Measurements from ENCODE around the gene ZNF679.
"Not testable (repeated sequence)": the region's sequence is repeated elsewhere in the genome, so short reads cannot be mapped to it uniquely, and the experiment has no call there.

Gene ZNF679

DNA sequence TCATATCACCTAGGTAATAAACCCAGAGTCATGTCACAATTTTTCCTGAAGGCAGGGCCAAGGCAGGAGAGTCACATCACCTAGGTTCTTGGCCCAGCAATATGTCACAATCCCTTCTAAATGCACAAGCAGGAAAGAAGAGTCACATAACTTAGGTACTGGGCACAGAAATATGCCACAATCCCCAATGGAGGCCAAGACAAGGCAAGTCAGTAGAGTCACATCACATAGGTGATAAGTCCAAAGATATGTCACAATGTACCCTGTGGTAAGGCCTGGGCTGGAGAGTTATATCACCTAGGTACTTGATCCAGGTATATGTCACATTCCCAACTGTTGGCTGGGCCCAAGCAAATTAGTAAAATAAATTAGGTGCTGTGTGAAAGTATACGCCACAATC lies at the start of gene ZNF679:
TSS of gene ZNF679 (plus strand) at position 301 of the 400 bp plus-strand sequence. CDS start 20,644 bp downstream, outside the sequence.
- DNase-seq: not testable (repeated sequence)

DNA sequence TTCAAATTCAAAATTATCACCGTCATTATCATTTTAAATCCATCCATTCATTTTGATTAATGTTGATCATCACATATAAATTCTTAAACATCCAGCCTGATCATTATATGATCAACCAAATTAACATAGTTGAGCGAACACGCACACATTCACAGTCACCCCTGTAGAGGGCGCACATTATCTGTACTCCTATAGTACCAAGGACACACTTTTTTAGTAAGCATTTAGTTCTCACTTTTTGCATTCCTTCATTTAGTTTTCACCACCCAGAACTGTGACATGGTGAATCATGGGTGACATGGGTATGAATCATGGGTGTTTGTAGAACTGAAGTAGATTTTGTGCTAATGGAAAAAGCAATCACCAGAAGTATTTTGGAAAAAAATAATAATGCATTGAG lies 47.3 kb upstream of the ZNF679 start:
- DNase-seq: peak; percentile 10

DNA sequence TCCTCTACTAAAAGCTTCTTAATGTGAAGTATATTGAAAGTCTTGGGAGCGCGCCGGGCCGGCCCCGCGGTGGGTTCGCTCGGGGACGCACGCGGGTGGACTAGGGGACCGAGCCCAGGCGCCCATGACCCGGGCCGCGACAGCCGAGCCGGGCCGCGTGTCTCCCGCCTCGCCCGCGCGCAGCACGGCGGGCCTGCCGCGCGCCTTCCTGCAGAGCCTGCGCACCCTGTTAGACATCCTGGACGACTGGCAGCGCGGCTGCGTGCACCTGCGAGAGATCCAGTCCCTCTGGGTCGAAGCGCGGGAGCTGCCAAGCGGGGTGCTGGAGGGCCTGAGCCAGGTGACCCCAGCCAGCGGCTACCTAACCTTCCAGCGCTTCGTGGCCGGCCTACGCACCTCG lies 46.7 kb upstream of the ZNF679 start:
- DNase-seq: no peak

DNA sequence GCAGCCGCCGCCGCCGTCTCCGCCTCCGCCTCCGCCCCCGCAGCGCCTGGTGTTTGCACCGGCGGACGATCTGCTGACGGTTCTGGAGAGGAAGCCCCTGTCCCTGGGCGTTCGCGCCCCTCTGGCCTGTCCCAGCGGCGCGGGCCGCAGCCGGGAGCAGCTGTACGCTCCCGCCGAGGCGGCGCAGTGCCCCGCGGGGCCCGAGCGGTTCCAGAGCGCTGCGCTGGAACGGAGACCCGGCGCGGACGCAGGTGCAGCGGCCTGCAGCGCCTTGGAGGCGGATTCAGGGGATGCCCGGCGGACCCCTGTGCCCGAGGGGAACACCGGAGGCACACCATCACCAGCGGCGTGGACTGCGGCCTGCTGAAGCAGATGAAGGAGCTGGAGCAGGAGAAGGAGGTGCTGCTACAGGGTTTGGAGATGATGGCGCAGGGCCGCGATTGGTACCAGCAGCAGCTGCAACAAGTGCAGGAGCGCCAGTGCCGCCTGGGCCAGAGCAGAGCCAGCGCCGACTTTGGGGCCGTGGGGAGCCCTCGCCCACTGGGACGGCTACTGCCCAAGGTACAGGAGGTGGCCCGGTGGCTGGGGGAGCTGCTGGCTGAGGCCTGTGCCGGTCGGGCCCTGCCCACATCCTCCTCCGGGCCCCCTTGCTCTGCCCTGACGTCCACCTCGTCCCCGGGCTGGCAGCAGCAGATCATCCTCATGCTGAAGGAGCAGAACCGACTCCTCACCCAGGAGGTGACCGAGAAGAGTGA lies 46.1 kb upstream of the ZNF679 start:
- no peak for DNase-seq

DNA sequence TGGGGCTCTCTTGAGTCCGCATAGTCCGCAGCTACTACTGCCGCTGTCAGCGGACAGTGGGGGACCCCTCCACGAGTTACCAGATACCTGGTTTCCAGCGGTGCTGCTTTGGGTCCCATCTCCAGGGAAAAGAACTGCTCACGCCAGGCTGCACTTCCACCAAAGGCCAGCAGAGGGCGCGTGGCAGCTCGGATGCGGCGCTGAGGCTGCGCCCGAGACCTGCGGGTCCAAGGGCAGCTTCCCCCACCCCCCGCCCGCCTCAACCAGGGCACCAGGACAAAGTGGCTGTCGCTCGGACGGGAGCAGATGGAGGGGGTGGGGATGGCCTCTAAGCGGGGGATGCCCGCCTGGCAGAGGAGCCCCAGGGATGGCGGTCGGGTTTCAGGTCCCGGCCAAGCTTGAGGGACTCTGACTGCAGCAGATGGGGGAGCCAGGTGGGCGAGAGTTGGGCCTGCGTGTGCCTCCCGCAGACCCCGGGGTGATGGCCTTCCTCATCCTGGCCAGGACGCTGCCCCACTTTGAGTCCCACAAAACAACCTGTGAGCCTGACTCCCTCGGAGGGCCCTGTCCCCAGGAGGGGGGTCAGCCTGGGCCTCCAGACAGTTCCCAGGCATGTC lies 45.0 kb upstream of the ZNF679 start:
- DNase-seq: no peak

DNA sequence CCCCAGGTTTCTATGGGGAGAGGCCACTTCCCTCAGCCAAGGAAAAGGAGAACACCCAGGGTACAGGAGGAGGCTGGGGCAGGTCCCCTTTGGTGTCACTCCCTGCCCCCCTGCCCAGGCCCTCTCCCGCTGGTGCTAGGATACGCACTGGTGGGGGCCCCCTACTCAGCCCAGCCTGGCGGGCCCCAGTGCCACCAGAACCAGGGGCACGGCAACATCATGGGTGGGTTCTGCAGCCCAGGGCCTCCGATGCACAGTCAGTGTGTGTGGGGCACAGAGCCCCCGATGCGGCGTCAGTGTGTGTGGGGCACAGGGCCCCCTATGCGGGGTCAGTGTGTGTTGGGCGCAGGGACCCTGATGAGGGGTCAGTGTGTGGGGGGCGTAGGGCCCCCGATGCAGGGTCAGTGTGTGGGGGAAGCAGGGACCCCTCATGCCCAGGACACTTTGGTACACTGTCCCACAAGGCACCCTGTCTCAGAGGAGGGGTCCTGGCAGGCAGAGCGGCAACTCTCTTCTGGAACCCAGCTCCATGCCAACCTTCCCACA lies 44.4 kb upstream of the ZNF679 start:
- no peak for DNase-seq

DNA sequence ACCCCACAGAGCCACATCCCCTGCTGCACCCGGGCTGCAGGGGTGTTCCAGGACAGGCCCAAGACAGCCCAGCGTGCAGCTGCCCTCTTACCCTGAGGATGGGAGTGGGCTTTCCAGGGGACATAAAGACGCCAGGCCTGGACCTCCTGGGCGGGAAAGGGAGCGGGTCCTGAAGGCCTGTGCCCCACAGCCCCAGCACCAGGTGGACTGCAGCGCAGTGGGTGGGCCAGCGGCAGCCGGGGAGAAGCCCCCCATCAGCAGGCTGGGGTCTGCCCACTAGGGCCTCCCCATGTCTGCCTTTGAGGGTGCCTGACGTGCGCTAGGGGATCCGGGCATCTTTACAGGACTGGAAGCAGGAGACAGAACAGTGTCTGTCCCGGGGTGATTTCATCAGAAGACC lies 43.9 kb upstream of the ZNF679 start:
- DNase-seq: no peak

DNA sequence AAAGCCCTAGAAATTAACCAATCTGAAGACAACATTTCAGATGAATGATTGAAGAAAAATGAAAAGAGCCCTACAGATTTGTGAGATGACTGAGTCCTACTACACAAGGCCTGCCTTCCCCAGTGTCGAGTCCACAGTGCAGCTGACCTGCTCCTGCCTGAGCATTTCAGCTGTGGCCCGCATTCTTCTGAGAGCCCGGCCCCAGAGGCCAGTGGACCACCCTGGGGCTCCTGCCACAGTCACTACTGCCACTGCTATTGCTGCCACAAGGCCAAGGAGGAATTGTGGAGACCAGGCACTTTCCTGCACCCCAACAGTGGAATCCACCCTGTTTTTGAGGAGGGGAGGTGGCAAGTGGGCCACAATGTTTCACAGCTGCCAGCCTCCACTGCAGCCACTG lies 40.9 kb upstream of the ZNF679 start:
- no peak for DNase-seq

DNA sequence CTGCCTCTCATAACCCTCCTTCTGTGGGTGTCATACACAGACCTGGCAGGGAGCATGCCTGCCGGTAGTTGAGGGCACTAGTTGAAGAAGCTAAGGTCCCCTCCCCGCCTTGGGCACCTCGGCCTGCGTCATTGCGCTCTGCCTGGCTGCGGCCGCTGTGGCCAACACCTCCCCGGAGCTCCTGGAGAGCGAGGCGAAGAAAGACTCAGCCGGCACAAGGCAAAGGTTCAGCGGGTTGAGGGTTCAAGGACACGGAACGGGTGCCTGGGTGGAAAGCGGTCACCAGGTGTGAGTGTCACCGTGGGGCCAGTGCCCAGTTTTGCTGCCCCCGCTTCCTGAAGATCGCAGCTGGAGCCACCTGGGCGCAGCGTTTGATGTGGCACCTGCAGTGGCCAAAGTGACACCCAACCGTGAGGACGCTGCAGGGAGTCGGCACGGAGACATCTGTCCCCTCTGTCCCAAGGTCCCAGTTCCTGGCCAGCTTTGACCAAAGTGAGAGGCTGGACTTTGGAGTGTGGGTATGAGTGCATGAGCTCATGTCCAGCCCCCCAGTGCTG lies 36.0 kb upstream of the ZNF679 start:
- DNase-seq: no peak

DNA sequence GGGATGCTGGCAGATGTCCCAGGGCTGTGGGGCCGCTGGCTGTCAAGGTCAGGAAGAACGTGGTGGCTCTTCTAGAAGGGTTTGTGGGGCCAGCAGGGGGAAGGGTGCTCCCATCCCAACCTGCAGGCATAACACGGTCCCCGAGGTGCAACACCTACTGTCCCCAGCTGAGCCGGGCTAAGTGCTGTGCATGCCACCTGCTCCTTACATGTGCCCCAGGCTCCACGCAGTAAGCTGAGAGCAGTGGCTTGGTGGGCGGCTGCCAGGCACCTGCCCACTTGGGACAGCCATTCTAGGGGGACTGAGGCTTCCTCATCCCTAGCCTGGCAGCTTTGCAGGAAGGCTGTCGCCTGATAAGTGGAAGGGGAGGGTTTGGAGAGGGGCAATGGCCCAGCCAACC lies 35.5 kb upstream of the ZNF679 start:
- DNase-seq: no peak

DNA sequence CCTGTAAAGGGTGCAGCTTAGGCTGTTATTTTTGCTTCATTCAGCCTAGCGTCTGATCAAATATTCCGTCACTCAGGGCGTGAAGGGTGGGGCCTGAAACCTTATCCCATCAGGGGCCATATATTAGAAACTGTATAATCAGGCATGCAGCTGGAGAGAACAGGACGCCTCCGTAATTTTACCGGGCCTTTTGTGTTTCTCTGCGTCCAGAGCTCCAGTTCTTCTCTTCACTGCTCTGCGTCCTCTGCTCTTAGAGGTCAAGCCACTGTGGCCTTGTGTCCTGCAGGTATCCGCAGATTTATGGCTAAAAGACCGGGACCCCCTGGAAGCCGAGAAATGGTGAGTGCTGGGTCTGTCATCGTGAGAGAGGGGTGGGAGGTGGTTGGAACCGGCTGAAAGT lies 21.4 kb upstream of the ZNF679 start, which contains the start of gene ZNF735:
TSS of gene ZNF735 (plus strand) at position 301 of the 400 bp plus-strand sequence. CDS start at position 301, 0 bp downstream.
- no peak for DNase-seq

DNA sequence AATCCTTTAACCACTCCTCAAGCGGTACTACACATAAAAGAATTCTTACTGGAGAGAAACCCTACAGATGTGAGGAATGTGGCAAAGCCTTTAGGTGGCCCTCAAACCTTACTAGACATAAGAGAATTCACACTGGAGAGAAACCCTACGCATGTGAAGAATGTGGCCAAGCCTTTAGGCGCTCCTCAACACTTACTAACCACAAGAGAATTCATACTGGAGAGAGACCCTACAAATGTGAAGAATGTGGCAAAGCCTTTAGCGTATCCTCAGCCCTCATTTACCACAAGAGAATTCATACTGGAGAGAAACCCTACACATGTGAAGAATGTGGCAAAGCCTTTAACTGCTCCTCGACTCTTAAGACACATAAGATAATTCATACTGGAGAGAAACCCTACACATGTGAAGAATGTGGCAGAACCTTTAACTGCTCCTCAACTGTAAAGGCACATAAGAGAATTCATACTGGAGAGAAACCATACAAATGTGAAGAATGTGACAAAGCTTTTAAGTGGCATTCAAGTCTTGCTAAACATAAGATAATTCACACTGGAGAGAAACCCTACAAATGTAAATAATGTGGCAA lies 8.5 kb upstream of the ZNF679 start:
- DNase-seq: not testable (repeated sequence)

DNA sequence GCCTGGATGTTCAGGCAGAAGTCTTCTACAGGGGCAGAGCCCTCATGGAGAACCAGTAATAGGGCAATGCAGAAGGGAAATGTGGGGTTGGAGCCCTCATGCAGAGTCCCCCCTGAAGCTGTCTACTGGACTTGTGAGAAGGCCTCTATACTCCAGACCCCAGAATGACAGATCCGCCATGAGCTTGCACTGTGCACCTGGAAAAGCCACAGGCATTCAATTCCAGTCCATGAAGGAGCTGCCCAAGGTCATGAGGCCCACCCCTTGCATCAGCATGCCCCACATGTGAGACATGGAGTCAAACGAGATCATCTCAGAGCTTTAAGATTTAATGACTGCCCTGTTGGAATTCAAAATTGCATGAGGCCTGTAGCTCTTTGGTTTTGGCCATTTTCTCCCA lies 4.9 kb upstream of the ZNF679 start:
- DNase-seq: no peak

DNA sequence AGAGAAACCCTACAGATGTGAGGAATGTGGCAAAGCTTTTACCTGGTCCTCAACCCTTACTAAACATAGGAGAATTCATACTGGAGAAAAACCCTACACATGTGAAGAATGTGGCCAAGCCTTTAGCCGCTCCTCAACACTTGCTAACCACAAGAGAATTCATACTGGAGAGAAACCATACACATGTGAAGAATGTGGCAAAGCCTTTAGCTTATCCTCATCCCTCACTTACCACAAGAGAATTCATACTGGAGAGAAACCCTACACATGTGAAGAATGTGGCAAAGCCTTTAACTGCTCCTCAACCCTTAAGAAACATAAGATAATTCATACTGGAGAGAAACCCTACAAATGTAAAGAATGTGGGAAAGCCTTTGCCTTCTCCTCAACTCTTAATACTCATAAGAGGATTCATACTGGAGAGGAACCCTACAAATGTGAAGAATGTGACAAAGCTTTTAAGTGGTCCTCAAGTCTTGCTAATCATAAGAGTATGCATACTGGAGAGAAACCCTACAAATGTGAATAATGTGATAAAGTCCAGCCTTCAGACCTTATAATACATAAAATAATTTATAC lies 38.2 kb downstream of the ZNF679 start:
- DNase-seq: no peak

DNA sequence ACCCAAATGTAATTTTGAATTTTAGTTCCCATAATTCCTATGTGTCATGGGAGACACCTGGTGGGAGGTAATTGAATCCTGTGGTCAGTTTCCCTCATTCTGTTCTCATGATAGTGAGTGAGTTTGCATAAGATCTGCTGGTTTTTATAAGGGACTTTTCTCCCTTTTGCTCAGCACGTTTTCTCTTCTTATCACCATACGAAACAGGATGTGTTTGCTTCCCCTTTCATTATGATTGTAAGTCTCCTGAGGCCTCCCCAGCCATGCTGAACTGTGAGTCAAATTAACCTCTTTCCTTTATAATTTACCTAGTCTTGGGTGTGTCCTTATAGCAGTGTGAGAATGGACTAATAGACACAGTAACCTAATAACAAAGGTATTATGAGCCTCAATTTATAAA lies 49.4 kb downstream of the ZNF679 start:
- no peak for DNase-seq

DNA sequence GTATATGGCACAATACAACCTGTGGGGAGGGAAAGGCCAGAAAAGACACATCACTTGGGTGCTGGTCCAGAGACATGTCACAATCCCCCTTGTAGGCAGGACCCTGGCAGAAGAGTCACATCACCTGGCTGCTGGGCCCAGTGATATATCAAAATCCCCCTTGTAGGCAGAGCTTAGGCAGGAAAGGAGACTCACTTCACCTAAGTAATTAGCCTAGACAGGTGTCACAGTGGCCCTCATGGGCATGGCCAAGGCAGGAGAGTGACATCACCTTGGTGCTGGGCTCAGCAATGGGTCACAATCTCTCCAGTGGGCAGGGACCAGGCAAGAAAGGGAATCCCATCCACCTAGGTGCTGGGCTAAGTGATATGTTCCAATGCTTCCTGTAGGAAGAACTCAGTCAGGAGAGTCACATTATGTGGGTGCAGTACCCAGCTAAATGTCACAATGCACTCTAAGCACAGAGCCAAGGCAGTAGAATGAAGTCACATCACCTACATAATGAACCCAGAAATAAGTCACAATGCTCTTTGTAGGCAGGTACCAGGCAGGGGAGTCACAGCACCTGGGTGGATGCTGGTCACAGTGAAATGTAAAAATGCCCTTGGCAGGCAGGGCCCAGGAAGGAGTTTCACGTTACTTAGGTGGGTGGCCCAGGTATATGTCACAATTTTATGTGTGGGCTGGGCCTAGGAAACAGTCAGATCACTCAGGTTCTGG lies 66.6 kb downstream of the ZNF679 start:
- no peak for DNase-seq

DNA sequence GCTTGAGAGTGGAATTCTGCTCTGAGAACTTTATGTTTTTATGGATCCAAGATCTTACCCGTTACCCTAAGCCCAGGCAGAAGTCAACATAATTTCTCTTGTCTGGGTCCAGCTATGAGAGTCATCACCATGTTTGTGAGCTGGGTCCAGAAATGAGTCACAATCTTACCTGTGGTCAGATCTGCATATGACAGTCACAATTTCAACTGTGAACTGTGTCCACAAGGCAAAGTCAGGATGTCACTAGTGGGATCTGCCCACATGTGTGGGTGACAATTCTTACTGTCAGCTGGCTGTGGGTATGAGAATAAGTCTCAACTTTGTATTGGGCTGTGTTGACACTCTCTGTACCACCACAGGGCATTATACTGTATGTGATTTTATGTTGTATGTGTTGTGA lies 69.1 kb downstream of the ZNF679 start:
- not testable (repeated sequence) for DNase-seq

DNA sequence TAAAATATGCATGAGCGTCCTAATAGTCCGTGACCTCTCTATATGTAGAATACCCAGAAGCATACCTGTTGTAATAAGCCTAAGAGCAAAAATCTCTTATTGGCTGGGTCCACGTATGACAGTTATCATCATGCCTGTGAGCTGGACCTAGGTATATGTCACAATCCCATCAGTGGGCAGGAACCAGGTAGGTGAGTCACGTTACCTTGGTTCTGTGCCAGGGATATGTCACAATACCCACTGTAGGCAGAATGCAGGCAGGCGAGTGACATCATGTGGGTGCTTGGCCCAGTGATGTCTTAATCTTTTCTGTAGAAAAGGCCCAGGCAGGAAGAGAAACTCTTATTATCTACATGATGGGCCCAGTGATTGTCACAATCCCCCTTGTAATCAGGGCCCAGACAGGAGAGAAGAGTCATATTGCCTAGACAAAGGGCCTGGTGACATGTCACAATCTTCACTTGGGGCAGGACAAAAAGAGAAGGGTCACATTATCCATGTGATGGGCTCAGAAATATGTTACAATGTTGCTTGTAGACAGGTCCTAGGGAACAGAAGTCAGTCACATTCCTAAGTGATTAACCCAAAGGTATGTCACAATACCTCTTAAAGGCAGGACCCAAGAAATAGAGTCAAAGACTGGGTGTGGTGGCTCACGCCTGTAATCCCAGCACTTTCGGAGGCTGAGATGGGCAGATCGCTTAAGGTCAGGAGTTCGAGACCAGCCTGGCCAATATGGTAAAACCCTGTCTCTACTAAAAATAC lies 72.5 kb downstream of the ZNF679 start:
- DNase-seq: no peak

DNA sequence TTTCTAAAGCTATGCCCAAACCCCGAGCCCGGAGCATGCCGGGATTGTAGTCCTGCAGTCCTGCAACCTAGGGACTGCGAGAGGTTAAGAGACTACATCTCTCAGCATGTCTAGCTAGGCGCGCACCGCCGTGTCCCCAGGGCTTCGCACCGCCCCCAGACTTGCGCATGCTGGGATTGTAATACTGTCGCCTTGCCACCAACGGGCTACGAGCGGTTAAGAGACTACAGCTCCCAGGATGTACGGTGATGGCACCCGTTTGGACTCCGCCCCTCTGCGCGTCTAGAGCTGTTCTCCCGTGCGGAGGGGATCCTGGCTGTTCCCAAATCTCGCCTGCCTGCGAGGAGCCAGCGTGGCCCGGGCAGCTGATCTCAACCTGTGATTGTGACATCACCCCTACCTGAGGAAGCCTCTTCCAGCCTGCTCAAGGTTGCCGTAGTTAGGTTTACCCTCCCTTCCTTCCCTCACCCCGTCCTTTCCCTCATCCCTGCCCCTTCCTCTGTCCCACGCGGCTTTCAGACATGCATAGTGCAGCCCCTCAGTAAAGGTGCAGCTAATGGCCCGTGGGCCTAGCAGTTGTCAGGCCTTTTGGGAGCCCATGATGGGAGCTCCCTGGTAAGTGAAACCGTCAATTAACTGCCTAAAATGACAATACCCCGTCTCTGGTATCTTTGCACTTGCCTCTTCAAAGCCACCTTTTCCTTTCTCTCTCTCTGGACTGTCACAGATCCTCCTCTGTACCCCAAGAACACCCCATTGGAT lies 79.2 kb downstream of the ZNF679 start:
- DNase-seq: peak; percentile 93

DNA sequence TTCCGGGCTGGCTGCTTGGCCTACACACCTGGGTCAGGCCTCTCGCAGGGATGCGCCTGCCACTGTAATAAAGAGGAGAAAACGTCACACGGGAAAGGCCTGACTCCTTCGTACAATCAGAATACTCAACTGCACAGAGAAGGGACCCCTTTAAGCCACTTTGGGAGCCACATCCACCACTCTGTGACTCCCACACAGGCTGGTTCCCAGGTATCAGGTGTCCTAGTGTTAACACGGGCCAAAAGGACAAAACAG lies 79.7 kb downstream of the ZNF679 start:
- no peak for DNase-seq

DNA sequence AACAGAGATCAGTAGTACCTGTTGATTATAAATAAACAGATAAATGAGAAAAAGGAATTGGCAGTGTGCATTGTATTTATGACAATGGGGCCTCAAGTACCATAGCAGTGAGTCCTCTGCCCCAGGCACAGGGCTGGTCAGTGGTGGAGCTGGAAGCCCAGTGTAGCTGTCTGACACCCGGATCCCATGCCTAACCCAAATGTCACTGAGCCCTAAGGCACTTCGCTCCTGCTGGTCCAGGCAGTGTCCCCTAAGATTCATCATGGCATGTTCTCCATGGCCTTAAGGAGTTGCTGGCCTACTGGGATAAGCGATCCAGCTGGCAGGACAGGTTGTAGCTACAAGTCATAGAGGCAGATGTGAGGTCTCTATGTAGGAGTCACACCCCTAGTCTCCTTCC lies 82.2 kb downstream of the ZNF679 start:
- no peak for DNase-seq
